Rectal smooth muscle tissue (tissue), 1 donor: ENCODE data around the gene ANO6.
"Not testable (repeated sequence)": the region's sequence is repeated elsewhere in the genome, so short reads cannot be mapped to it uniquely, and the experiment has no call there.

Experiments used
- H3K27ac ChIP-seq: one replicate; pipeline ENCODE4 v1.7.0; 2013; ENCODE audit warnings: low read depth, low read length, inconsistent platforms
- H3K27me3 ChIP-seq: one replicate; pipeline ENCODE4 v1.7.0; 2013; ENCODE audit warnings: low read length; ENCODE audit not compliant: control insufficient read depth, insufficient read depth
- H3K36me3 ChIP-seq: one replicate; pipeline ENCODE4 v1.7.0; 2013; ENCODE audit warnings: low read length; ENCODE audit not compliant: control insufficient read depth, insufficient read depth
- H3K4me1 ChIP-seq: one replicate; pipeline ENCODE4 v1.7.0; 2013; ENCODE audit warnings: low read length; ENCODE audit not compliant: control insufficient read depth, insufficient read depth
- H3K4me3 ChIP-seq: one replicate; pipeline ENCODE4 v1.7.0; 2013; ENCODE audit warnings: low read length
- H3K9ac ChIP-seq: one replicate; pipeline ENCODE4 v1.7.0; 2013; ENCODE audit warnings: low read length

Gene ANO6

GRCh38 chr12:45356822-45357538, 141.1 kb downstream of the ANO6 start:
- H3K27me3 ChIP-seq, result no peaks in the 10 kb centered on the region
- peak overlapping the region; percentile 37 for H3K27ac ChIP-seq
- H3K9ac ChIP-seq, result no peak overlapping the region
- H3K4me3 ChIP-seq, result no peak overlapping the region
- H3K36me3 ChIP-seq, result no peaks in the 10 kb centered on the region
- peaks cover 9% of the 10 kb centered on the region for H3K4me1 ChIP-seq

- peak overlapping the region; percentile 48 for H3K27ac ChIP-seq
- H3K27me3 ChIP-seq, result no peaks in the 10 kb centered on the region
- peaks cover 9% of the 10 kb centered on the region for H3K4me1 ChIP-seq
- no peak overlapping the region for H3K4me3 ChIP-seq
- H3K9ac ChIP-seq, result no peak overlapping the region
- no peaks in the 10 kb centered on the region for H3K36me3 ChIP-seq
Observed at GRCh38 chr12:45357539-45358417, 141.9 kb downstream of the ANO6 start.

GRCh38 chr12:45362291-45362690, 146.4 kb downstream of the ANO6 start:
- H3K9ac ChIP-seq, result no peak overlapping the region
- no peak overlapping the region for H3K27ac ChIP-seq
- no peaks in the 10 kb centered on the region for H3K27me3 ChIP-seq
- H3K4me3 ChIP-seq, result no peak overlapping the region
- no peaks in the 10 kb centered on the region for H3K36me3 ChIP-seq
- H3K4me1 ChIP-seq, result peaks cover 5% of the 10 kb centered on the region

GRCh38 chr12:45363903-45364302, 148.0 kb downstream of the ANO6 start:
- H3K36me3 ChIP-seq, result no peaks in the 10 kb centered on the region
- H3K27ac ChIP-seq, result no peak overlapping the region
- no peaks in the 10 kb centered on the region for H3K4me1 ChIP-seq
- H3K9ac ChIP-seq, result no peak overlapping the region
- H3K4me3 ChIP-seq, result no peak overlapping the region
- no peaks in the 10 kb centered on the region for H3K27me3 ChIP-seq

- H3K4me3 ChIP-seq, result no peak overlapping the region
- H3K36me3 ChIP-seq, result peaks cover 3% of the 10 kb centered on the region
- H3K27me3 ChIP-seq, result no peaks in the 10 kb centered on the region
- H3K4me1 ChIP-seq, result no peaks in the 10 kb centered on the region
- H3K9ac ChIP-seq, result no peak overlapping the region
- H3K27ac ChIP-seq, result no peak overlapping the region
Observed at GRCh38 chr12:45368841-45369489, 153.1 kb downstream of the ANO6 start.

- Histone ChIP-seq H3K36me3 (peaks cover 3% of the 10 kb centered on the region), H3K27me3 (no peaks in the 10 kb centered on the region), H3K9ac (no peak overlapping the region), H3K4me1 (no peaks in the 10 kb centered on the region), H3K4me3 (no peak overlapping the region), H3K27ac (no peak overlapping the region)
Observed at GRCh38 chr12:45377815-45378214, 161.9 kb downstream of the ANO6 start.

- Histone ChIP-seq H3K9ac (no peak overlapping the region), H3K36me3 (peaks cover 3% of the 10 kb centered on the region), H3K27ac (no peak overlapping the region), H3K4me3 (no peak overlapping the region), H3K4me1 (no peaks in the 10 kb centered on the region), H3K27me3 (no peaks in the 10 kb centered on the region)
Observed at GRCh38 chr12:45379261-45379660, 163.4 kb downstream of the ANO6 start.

GRCh38 chr12:45381351-45381750, 165.5 kb downstream of the ANO6 start:
- Histone ChIP-seq H3K36me3 (peaks cover 3% of the 10 kb centered on the region), H3K9ac (no peak overlapping the region), H3K4me3 (no peak overlapping the region), H3K4me1 (no peaks in the 10 kb centered on the region), H3K27ac (no peak overlapping the region), H3K27me3 (no peaks in the 10 kb centered on the region)

GRCh38 chr12:45388545-45388944, 172.7 kb downstream of the ANO6 start:
- H3K9ac ChIP-seq, result no peak overlapping the region
- H3K27me3 ChIP-seq, result no peaks in the 10 kb centered on the region
- no peak overlapping the region for H3K27ac ChIP-seq
- H3K4me3 ChIP-seq, result no peak overlapping the region
- no peaks in the 10 kb centered on the region for H3K4me1 ChIP-seq
- peaks cover 2% of the 10 kb centered on the region for H3K36me3 ChIP-seq

GRCh38 chr12:45389426-45389825, 173.5 kb downstream of the ANO6 start:
- no peak overlapping the region for H3K27ac ChIP-seq
- no peaks in the 10 kb centered on the region for H3K4me1 ChIP-seq
- peaks cover 2% of the 10 kb centered on the region for H3K36me3 ChIP-seq
- H3K27me3 ChIP-seq, result no peaks in the 10 kb centered on the region
- H3K9ac ChIP-seq, result no peak overlapping the region
- no peak overlapping the region for H3K4me3 ChIP-seq

GRCh38 chr12:45397499-45397898, 181.6 kb downstream of the ANO6 start:
- H3K36me3 ChIP-seq, H3K27ac ChIP-seq, H3K4me1 ChIP-seq: not testable (repeated sequence)

GRCh38 chr12:45398552-45398951, 182.7 kb downstream of the ANO6 start:
- no peak overlapping the region for H3K9ac ChIP-seq
- no peaks in the 10 kb centered on the region for H3K27me3 ChIP-seq
- no peak overlapping the region for H3K27ac ChIP-seq
- H3K4me1 ChIP-seq, result peaks cover 3% of the 10 kb centered on the region
- no peaks in the 10 kb centered on the region for H3K36me3 ChIP-seq
- H3K4me3 ChIP-seq, result no peak overlapping the region

More at GRCh38 chr12:45397499-45397898, 181.6 kb downstream of the ANO6 start:
- not testable (repeated sequence) for H3K4me3 ChIP-seq, H3K9ac ChIP-seq, H3K27me3 ChIP-seq
